Coronary artery (tissue), 2 donors: ENCODE results near the gene CAAP1.
"Not testable (repeated sequence)": the region's sequence is repeated elsewhere in the genome, so short reads cannot be mapped to it uniquely, and the experiment has no call there.

ENCODE experiments used
- DNase-seq: peaks from one replicate; pipeline ENCODE4 v3.0.0-alpha.2; 2017; ENCODE audit warnings: low spot score
- H3K27ac ChIP-seq, 2 donors: fragments of 200-600 bp; sonication (generic); one replicate each; pipeline ENCODE4 v1.5.1; 2016 to 2019
- H3K4me3 ChIP-seq: fragments of 200-600 bp; sonication (generic); 2 replicates; pipeline ENCODE4 v1.5.1; 2016; ENCODE audit warnings: mild to moderate bottlenecking, moderate library complexity
- CTCF ChIP-seq: fragments of 200-600 bp; sonication (generic); IDR thresholded peaks from one replicate; pipeline ENCODE4 v1.5.1; 2019; ENCODE audit warnings: antibody characterized with exemption

The CAAP1 gene

GRCh38 chr9:26888271-26888670, 4.3 kb downstream of the CAAP1 start:
- no peak for DNase-seq
- Histone ChIP-seq H3K4me3 (no peak overlapping the region), H3K27ac (no peak overlapping the region)
- no peak for TF ChIP-seq CTCF

- Histone ChIP-seq H3K4me3 (no peak overlapping the region), H3K27ac (no peak overlapping the region)
- TF ChIP-seq CTCF, result no peak
- DNase-seq, result no peak
Observed at GRCh38 chr9:26882154-26882553, 10.4 kb downstream of the CAAP1 start.

GRCh38 chr9:26880262-26880661, 12.3 kb downstream of the CAAP1 start:
- no peak for TF ChIP-seq CTCF
- H3K27ac ChIP-seq, result no peak overlapping the region
- no peak overlapping the region for H3K4me3 ChIP-seq
- DNase-seq, result no peak

- not testable (repeated sequence) for H3K27ac ChIP-seq, H3K4me3 ChIP-seq, DNase-seq
Observed at GRCh38 chr9:26875155-26875554, 17.4 kb downstream of the CAAP1 start.

GRCh38 chr9:26870292-26870691, 22.3 kb downstream of the CAAP1 start:
- DNase-seq, result no peak
- Histone ChIP-seq H3K4me3 (no peak overlapping the region), H3K27ac (no peak overlapping the region)
- TF ChIP-seq CTCF, result no peak

GRCh38 chr9:26863074-26863473, 29.5 kb downstream of the CAAP1 start:
- no peak for TF ChIP-seq CTCF
- DNase-seq, result no peak
- H3K4me3 ChIP-seq, result no peak overlapping the region
- H3K27ac ChIP-seq, result no peak overlapping the region

GRCh38 chr9:26856413-26857032, 36.1 kb downstream of the CAAP1 start:
- no peak for TF ChIP-seq CTCF
- H3K27ac ChIP-seq, result no peak overlapping the region
- no peak overlapping the region for H3K4me3 ChIP-seq
- DNase-seq, result no peak

GRCh38 chr9:26850995-26851394, 41.6 kb downstream of the CAAP1 start:
- no peak for DNase-seq
- H3K27ac ChIP-seq, result no peak overlapping the region
- H3K4me3 ChIP-seq, result no peak overlapping the region
- no peak for TF ChIP-seq CTCF
